Muscle of leg (tissue), 11 donors: Measurements from ENCODE around the gene NFIC. TPM values are rescaled to one million over a fixed set of nuclear protein-coding genes. Genes with fewer than 3 reads are reported as not detected.

Experiments used
- DNase-seq: peaks from one replicate; pipeline ENCODE4 v3.0.0; 2013
- H3K27ac ChIP-seq: one replicate; pipeline ENCODE4 v1.5.1; 2013; ENCODE audit warnings: mild to moderate bottlenecking, low read length, control low read depth
- H3K27me3 ChIP-seq: one replicate; pipeline ENCODE4 v1.6.1; 2013; ENCODE audit warnings: low read length; ENCODE audit not compliant: control insufficient read depth, insufficient read depth
- H3K36me3 ChIP-seq: one replicate; pipeline ENCODE4 v1.6.1; 2013; ENCODE audit warnings: low read length; ENCODE audit not compliant: control insufficient read depth, insufficient read depth
- H3K4me1 ChIP-seq: one replicate; pipeline ENCODE4 v1.6.1; 2013; ENCODE audit warnings: low read length; ENCODE audit not compliant: control insufficient read depth, insufficient read depth
- H3K4me3 ChIP-seq: one replicate; pipeline ENCODE4 v1.5.1; 2013; ENCODE audit warnings: low read length, control low read depth
- H3K9me3 ChIP-seq: replicated peaks from 2 replicates; pipeline ENCODE4 v1.6.1; 2013; ENCODE audit warnings: low read depth, low read length; ENCODE audit not compliant: control insufficient read depth
- WGBS: methylation state at CpG from one replicate; pipeline ENCODE4 v1.1.5; 2013; ENCODE audit warnings: missing lambda C conversion rate; ENCODE audit not compliant: insufficient coverage; 5-methylcytosine and 5-hydroxymethylcytosine counted together
- polyA plus RNA-seq, 8 donors: library from polyadenylated mRNA; unstranded; fragments of 120-200 nt; gene quantifications; one replicate each; pipeline versions ENCODE4 v1.2.1 to v1.2.3, GENCODE V29; 2013; ENCODE audit warnings: inconsistent platforms in 1 of 8, low replicate concordance in 1 of 8; ENCODE audit not compliant: insufficient read length in 8 of 8, insufficient read depth in 1 of 8
- total RNA-seq: library from RNA; stranded (reverse); fragments of 120-200 nt; gene quantifications from one replicate; pipeline ENCODE4 v1.2.4, GENCODE V29; 2013

NFIC gene
- total and polyA plus RNA-seq, 9 donors = 18.4 to 54.5 (median 47.0) TPM

DNA sequence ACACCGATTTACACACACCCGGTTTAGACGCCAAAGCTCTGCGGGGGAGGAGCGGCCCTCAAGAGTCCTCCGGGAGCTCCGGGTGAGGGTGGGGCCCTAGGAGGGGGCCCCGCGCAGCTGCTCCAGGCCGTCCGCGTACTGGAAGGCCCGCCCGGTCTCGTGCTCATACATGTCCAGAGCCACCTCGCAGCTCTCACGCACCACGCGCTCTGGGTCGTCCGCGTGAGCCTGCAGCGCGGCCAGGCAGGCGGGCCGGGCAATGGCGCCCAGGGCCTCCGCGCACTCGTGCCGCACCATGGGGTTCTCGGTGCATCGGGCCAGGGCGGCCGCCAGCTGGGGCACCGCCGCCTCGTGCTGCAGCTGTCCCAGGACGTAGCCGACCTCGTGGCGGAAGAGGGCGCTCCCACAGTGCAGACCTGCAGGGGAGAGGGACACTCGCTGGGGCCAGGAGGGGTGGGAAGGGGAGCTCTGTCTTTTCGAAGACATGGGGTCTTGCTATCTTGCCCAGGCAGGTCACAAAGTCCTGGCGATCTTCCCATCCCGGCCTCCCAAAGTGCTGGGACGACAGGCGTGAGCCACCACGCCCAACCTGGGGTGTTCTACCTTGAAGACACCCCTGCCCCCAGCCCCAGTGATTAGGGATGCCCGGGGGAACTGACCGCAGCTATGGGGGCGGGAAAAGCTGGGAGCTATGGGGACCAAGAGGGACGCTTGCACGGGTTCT lies 125.2 kb downstream of the NFIC start:
- Histone ChIP-seq H3K4me1 (no peaks in the 10 kb centered on the region), H3K27ac (no peak overlapping the region), H3K4me3 (no peak overlapping the region), H3K36me3 (peaks cover 49% of the 10 kb centered on the region), H3K27me3 (no peaks in the 10 kb centered on the region), H3K9me3 (no peaks in the 10 kb centered on the region)
- no peak for DNase-seq
- 92% methylated on average over 44 of the region's 55 CpGs for WGBS

DNA sequence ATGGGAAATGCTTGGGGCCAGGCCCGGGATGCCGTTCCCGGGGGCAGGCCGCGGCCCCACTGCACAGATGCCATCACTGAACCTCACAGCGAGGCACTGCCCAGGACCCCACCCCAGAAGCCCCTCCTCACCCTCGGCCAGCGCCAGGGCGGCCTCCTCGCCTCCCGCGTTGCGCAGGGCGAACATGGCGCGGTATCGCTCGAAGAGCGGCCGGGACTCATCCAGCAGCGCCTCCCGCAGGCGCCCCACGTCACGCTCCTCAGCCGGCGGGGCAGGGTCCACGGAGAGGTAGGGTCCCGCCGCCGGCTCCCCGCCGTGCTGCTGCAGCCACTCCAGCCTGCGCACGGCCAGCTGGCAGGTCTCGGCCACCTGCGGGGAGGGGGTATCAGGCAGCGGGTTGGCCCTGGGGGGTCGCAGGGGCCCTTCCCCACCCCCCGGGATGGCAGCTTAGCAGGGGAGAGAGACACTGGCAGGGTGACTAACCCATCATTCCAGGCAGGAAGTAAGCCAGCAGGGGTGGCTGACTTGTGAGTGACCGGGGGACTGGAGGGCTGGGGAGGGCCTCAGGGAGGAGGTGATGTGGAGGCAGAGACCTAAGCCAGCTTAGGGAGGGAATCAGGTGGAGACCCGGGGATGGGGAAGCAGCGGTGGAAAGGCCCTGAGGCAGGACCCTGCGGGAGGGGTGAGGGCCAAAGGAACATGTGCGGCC lies 125.9 kb downstream of the NFIC start:
- no peak for DNase-seq
- H3K9me3 ChIP-seq = no peaks in the 10 kb centered on the region
- no peak overlapping the region for H3K27ac ChIP-seq
- no peaks in the 10 kb centered on the region for H3K4me1 ChIP-seq
- H3K27me3 ChIP-seq = no peaks in the 10 kb centered on the region
- H3K4me3 ChIP-seq = no peak overlapping the region
- WGBS = 95% methylated on average over 44 of the region's 45 CpGs
- peaks cover 54% of the 10 kb centered on the region for H3K36me3 ChIP-seq

DNA sequence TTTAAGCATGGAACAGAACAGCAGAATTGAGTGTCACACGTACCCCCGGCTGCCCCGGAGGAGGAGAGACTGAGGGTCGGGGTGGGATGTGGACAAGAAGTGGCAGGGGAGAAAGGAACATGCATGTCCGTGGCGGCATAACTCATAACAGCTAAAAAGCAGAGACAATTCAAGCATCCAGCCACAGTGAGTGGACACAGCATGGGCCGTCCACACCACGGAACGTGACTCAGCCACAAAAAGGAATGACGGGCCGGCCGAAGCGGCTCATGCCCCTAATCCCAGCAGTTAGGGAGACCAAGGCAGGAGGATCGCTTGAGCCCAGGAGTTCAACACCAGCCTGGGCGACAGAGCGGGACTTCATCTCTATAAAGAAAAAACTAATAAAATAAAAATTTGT lies 126.5 kb downstream of the NFIC start:
- peaks cover 58% of the 10 kb centered on the region for H3K36me3 ChIP-seq
- no peaks in the 10 kb centered on the region for H3K27me3 ChIP-seq
- 94% methylated on average over 11 of the region's 16 CpGs for WGBS
- H3K4me3 ChIP-seq = no peak overlapping the region
- no peak for DNase-seq
- H3K4me1 ChIP-seq = no peaks in the 10 kb centered on the region
- no peaks in the 10 kb centered on the region for H3K9me3 ChIP-seq
- no peak overlapping the region for H3K27ac ChIP-seq

DNA sequence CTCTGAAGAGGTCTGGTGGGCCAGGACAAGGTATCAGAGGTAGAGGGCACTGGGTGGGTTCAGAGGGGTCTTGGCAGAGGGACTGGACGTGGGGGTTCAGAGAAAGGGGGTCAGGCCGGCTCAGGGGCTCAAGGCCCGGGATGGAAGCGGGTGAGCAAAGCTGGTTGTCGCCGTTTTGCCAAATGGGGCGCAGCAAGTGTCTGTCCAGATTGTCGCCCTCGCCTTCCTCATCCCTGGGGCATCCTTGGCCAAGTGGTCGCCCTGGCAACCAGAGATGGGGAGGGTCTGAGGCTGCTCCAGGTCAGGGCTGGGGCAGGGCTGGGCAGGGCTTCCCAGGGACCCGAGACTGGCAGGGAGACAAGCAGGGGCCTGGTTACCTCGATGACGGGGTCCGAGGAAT lies 127.3 kb downstream of the NFIC start:
- H3K36me3 ChIP-seq = peaks cover 60% of the 10 kb centered on the region
- H3K9me3 ChIP-seq = no peaks in the 10 kb centered on the region
- H3K27me3 ChIP-seq = no peaks in the 10 kb centered on the region
- H3K27ac ChIP-seq = no peak overlapping the region
- 92% methylated on average over 14 of the region's 14 CpGs for WGBS
- H3K4me3 ChIP-seq = no peak overlapping the region
- H3K4me1 ChIP-seq = no peaks in the 10 kb centered on the region
- DNase-seq = no peak

DNA sequence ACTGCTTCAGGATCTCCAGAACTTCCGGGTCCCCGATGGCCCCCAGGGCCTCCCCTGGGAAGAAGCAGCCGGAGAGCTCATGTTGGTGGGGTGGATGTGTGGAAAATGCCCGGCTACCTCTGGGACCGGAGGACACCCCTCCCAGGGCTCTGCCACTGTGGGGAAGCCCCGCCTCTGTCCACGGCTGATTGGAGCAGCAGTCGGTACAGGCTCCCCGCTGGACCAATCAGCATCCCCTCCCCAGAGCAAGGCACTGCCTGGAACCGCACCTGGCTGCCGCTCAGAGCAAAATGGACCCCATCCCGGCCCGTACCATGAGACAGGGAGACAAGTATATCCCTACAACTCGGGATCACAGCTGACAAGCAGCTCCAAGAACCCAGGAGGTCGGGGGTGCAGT lies 127.7 kb downstream of the NFIC start:
- Histone ChIP-seq H3K27ac (no peak overlapping the region), H3K4me3 (no peak overlapping the region), H3K36me3 (peaks cover 62% of the 10 kb centered on the region), H3K9me3 (no peaks in the 10 kb centered on the region), H3K4me1 (no peaks in the 10 kb centered on the region), H3K27me3 (no peaks in the 10 kb centered on the region)
- WGBS = 81% methylated on average over 9 of the region's 15 CpGs
- DNase-seq = no peak

DNA sequence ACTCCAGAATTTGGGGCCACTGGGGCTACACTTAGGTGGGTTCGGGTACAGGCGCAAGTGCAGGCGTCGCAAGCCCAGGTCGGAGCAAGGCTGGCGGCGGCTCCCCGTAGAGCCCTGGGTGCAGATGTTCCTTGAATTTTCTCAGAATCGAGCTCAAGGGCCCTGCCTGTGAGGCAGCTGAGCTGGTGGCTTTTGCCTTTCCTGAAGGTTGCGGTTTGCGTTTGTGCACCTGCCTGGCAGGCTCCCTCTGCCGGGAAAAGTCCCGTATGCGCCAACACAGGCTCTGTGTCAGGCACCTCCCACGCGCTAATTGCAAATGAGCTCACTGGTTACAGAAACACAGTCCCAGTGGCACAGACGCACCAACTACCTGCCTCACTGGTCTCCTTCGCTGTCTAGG lies 128.2 kb downstream of the NFIC start:
- Histone ChIP-seq H3K27ac (no peak overlapping the region), H3K4me1 (peaks cover 1% of the 10 kb centered on the region), H3K27me3 (no peaks in the 10 kb centered on the region), H3K4me3 (no peak overlapping the region), H3K9me3 (no peaks in the 10 kb centered on the region), H3K36me3 (peaks cover 65% of the 10 kb centered on the region)
- DNase-seq = no peak
- WGBS = 93% methylated on average over 18 of the region's 18 CpGs

DNA sequence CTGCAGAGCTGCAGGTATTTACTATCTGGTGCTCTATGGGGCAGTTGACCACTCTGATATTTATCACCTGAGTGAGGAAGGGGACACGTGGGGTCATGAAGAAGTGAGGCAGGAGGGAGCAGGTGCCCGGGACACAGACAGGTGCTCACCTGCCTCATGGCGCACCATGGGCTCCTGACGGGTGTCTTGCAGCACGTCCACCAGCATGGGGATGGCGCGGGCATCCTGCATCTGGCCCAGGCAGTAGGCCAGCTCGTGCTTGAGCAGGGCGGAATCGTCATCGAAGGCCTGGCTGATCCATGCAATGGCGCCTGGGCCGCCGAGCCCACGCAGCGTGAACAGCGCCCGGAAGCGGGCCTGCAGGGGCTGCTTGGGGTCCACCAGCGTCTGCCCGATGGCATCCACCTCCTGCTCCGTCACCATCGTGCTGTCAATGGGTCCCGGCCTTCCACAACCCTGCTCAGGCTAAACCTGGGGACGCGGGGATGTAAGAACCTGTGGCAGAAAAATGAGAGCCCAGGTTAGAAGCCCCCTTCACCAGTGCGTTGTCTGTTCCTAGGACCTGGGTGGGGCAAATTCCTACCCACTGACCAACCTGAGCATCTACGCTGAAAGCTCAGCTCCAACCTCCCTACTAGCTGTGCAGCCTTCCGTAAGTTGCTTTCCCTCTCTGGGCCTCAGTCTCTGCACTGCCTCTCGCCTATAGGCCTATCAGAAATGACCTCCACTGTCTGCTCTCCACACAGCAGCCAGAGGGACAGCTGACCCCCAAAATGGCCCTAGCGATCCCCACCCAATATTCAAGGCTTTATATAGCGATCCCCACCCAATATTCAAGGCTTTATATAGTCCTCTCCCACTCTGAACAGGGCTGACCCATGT lies 130.2 kb downstream of the NFIC start:
- H3K9me3 ChIP-seq = no peaks in the 10 kb centered on the region
- WGBS = 96% methylated on average over 32 of the region's 32 CpGs

DNA sequence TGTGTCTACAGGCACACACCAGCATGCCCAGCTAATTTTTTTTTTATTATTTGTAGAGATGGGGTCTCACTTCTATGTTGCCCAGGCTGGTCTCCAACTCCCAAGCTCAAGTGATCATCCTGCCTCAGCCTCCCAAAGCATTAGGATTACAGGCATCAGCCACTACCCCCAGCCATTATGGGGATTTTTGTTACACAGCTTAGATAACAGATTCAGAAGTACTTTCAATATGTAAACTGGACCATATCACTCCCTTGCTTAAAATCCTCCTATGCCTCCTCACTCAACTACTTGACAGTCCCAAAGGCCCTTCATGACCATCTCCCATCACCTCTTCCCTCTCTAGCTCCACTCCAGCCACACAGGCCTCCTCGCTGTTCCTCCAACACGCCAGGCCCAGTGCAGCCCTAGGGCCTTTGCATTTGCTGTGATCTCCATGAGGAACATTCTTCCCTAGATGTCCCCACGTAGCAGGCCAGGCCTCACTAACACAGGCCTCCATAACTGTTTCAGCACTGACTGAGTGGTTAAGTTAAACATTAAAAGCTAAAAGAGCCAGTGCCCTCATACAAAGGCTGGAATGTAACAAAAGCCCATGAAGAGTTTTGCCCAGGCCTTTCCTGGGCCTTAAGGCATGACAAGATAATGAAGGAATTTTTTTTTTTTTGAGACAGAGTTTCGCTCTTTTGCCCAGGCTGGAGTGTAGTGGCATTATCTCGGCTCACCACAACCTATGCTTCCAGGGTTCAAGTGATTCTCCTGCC lies 131.6 kb downstream of the NFIC start:
- H3K27ac ChIP-seq = no peak overlapping the region
- H3K36me3 ChIP-seq = peaks cover 47% of the 10 kb centered on the region
- DNase-seq = no peak
- WGBS = 93% methylated on average over 2 of the region's 5 CpGs
- H3K9me3 ChIP-seq = no peaks in the 10 kb centered on the region
- no peaks in the 10 kb centered on the region for H3K27me3 ChIP-seq
- peaks cover 9% of the 10 kb centered on the region for H3K4me1 ChIP-seq
- H3K4me3 ChIP-seq = no peak overlapping the region

More for the DNA sequence above, 130.2 kb downstream of the NFIC start:
- H3K27ac ChIP-seq = no peak overlapping the region
- no peaks in the 10 kb centered on the region for H3K27me3 ChIP-seq
- H3K4me1 ChIP-seq = peaks cover 9% of the 10 kb centered on the region
- H3K36me3 ChIP-seq = peaks cover 58% of the 10 kb centered on the region
- no peak for DNase-seq
- H3K4me3 ChIP-seq = no peak overlapping the region

DNA sequence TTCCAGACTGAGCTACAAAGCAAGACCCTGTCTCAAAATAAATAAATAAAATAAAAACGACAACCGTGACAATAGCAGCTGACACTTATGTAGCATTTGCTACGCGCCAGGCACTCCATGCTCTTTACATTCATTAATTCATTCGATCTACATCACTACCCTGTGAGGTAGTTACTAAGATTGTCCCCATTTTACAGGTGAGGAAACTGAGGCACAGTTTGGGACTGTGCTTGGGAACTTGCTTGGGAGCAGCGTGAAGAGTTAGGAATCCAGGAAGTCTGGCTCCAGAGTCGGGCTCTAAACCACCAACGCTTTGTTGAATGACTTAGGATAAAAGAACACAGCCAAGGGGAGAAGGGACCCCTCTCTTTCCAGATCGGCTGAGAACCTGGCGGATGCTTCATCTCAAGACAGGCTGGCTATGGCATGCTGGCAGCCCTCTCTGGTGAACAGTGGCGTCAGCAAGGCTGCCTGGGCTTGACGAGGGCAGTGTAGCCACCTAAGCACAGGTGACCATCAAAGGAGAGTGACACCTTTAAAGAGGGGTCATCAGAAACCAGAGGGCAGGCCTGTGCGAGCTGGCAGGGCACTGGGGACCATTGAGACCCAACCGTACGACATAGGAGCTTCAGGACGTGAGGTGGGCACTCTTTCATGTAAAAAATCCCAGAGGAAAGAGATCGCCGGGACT lies 133.5 kb downstream of the NFIC start:
- 15% methylated on average over 12 of the region's 18 CpGs for WGBS
- H3K27me3 ChIP-seq = no peaks in the 10 kb centered on the region
- peaks cover 9% of the 10 kb centered on the region for H3K4me1 ChIP-seq
- H3K9me3 ChIP-seq = no peaks in the 10 kb centered on the region
- peak overlapping the region; percentile 93 for H3K27ac ChIP-seq
- H3K4me3 ChIP-seq = peak overlapping the region; percentile 88
- DNase-seq = no peak
- peaks cover 31% of the 10 kb centered on the region for H3K36me3 ChIP-seq
